Coronary artery (tissue), 2 donors: ENCODE results near the gene EMX1.
A peak's percentile ranks its signal among the peaks of the same experiment; 100 is the strongest.

Experiments
- DNase-seq: peaks from one replicate; pipeline ENCODE4 v3.0.0-alpha.2; 2017; ENCODE audit warnings: low spot score
- H3K27ac ChIP-seq, 2 donors: fragments of 200-600 bp; sonication (generic); one replicate each; pipeline ENCODE4 v1.5.1; 2016 to 2019
- H3K4me3 ChIP-seq: fragments of 200-600 bp; sonication (generic); 2 replicates; pipeline ENCODE4 v1.5.1; 2016; ENCODE audit warnings: mild to moderate bottlenecking, moderate library complexity
- TF ChIP-seq, protein P1 (sequence below): fragments of 200-600 bp; sonication (generic); IDR thresholded peaks from one replicate; pipeline ENCODE4 v1.5.1; 2019; ENCODE audit warnings: antibody characterized with exemption

Gene EMX1

GRCh38 chr2:72921088-72921851, 4.0 kb downstream of the EMX1 start:
- TF ChIP-seq, protein P1, sequence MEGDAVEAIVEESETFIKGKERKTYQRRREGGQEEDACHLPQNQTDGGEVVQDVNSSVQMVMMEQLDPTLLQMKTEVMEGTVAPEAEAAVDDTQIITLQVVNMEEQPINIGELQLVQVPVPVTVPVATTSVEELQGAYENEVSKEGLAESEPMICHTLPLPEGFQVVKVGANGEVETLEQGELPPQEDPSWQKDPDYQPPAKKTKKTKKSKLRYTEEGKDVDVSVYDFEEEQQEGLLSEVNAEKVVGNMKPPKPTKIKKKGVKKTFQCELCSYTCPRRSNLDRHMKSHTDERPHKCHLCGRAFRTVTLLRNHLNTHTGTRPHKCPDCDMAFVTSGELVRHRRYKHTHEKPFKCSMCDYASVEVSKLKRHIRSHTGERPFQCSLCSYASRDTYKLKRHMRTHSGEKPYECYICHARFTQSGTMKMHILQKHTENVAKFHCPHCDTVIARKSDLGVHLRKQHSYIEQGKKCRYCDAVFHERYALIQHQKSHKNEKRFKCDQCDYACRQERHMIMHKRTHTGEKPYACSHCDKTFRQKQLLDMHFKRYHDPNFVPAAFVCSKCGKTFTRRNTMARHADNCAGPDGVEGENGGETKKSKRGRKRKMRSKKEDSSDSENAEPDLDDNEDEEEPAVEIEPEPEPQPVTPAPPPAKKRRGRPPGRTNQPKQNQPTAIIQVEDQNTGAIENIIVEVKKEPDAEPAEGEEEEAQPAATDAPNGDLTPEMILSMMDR, result no peak
- Histone ChIP-seq H3K27ac (no peak overlapping the region), H3K4me3 (peak overlapping the region; percentile 62)
- DNase-seq, result no peak

GRCh38 chr2:72921853-72922252, 4.5 kb downstream of the EMX1 start:
- no peak overlapping the region for H3K27ac ChIP-seq
- TF ChIP-seq, protein P1, result no peak
- no peak for DNase-seq
- no peak overlapping the region for H3K4me3 ChIP-seq

GRCh38 chr2:72923833-72924352, 6.6 kb downstream of the EMX1 start:
- H3K27ac ChIP-seq, result no peak overlapping the region
- TF ChIP-seq, protein P1, result no peak

GRCh38 chr2:72924353-72925240, 7.3 kb downstream of the EMX1 start:
- TF ChIP-seq, protein P1, result no peak
- peak; percentile 63 for DNase-seq
- peak overlapping the region; percentile 40 for H3K4me3 ChIP-seq
- no peak overlapping the region for H3K27ac ChIP-seq

More at GRCh38 chr2:72923833-72924352, 6.6 kb downstream of the EMX1 start:
- peak overlapping the region; percentile 40 for H3K4me3 ChIP-seq
- no peak for DNase-seq

GRCh38 chr2:72925328-72925943, 8.1 kb downstream of the EMX1 start:
- TF ChIP-seq, protein P1, result no peak
- Histone ChIP-seq H3K27ac (no peak overlapping the region), H3K4me3 (no peak overlapping the region)
- no peak for DNase-seq

- TF ChIP-seq, protein P1, result no peak
- Histone ChIP-seq H3K4me3 (no peak overlapping the region), H3K27ac (no peak overlapping the region)
- DNase-seq, result no peak
Observed at GRCh38 chr2:72926368-72926767, 9.0 kb downstream of the EMX1 start.
